A673 (cell line): ENCODE data around the gene KRTAP4-16.

ENCODE experiments used
- EZH2 ChIP-seq: fragments of 200-600 bp; sonication (generic); IDR thresholded peaks from 2 replicates; pipeline ENCODE4 v1.6.1; 2017; ENCODE audit warnings: borderline replicate concordance, low read depth, mild to moderate bottlenecking, mixed read lengths, antibody characterized with exemption, low read length; ENCODE audit not compliant: poor library complexity, severe bottlenecking
- TF ChIP-seq, protein P1 (sequence below): fragments of 300-800, 200-600 bp; sonication (generic); conservative IDR thresholded peaks from 2 replicates; pipeline ENCODE4 v1.5.1; 2017; ENCODE audit warnings: low read depth, mild to moderate bottlenecking, antibody characterized with exemption, low read length, moderate library complexity, mixed read lengths

DNA sequence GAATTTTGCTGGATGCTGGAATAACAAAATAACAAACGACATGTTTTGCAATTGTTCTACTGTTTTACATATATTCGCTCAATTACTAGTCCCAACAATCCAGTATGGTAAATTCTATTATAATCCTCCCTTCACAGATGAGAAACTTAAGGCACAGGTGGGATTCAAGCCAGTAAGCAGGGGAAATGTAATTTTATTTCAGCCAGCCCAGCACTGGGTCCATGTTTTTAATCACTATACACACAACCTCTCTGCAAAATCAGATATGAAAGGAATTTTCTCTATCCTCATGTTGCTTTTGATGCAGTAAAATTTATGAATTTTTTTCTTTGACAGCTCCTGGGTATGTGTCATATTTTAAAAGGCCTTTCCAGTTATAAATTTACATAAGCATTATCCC lies 43.3 kb upstream of the KRTAP4-16 start:
- TF ChIP-seq, protein P1, sequence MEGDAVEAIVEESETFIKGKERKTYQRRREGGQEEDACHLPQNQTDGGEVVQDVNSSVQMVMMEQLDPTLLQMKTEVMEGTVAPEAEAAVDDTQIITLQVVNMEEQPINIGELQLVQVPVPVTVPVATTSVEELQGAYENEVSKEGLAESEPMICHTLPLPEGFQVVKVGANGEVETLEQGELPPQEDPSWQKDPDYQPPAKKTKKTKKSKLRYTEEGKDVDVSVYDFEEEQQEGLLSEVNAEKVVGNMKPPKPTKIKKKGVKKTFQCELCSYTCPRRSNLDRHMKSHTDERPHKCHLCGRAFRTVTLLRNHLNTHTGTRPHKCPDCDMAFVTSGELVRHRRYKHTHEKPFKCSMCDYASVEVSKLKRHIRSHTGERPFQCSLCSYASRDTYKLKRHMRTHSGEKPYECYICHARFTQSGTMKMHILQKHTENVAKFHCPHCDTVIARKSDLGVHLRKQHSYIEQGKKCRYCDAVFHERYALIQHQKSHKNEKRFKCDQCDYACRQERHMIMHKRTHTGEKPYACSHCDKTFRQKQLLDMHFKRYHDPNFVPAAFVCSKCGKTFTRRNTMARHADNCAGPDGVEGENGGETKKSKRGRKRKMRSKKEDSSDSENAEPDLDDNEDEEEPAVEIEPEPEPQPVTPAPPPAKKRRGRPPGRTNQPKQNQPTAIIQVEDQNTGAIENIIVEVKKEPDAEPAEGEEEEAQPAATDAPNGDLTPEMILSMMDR, result no peak
- TF ChIP-seq EZH2, result no peak
